Astrocyte of the spinal cord (primary cell): ENCODE measurements around the gene ZNF12.

Source experiments
- DNase-seq: peaks from one replicate; pipeline ENCODE4 v3.0.0; 2011; ENCODE audit warnings: low read depth, low spot score
- H3K4me3 ChIP-seq: 2 replicates; pipeline ENCODE4 v1.5.1; 2011; ENCODE audit warnings: low read depth, mild to moderate bottlenecking, low read length, moderate library complexity
- in situ Hi-C: cut with HindIII; loops from 2 replicates; pipeline ENCODE4 v1.10.0; 2017; ENCODE audit warnings: low sequenced_read_pairs
- TF ChIP-seq, protein P1 (sequence below): IDR thresholded peaks from 2 replicates; pipeline ENCODE4 v1.5.1; 2012; ENCODE audit warnings: low read depth, mild to moderate bottlenecking, low read length, inconsistent platforms

ZNF12 gene

DNA sequence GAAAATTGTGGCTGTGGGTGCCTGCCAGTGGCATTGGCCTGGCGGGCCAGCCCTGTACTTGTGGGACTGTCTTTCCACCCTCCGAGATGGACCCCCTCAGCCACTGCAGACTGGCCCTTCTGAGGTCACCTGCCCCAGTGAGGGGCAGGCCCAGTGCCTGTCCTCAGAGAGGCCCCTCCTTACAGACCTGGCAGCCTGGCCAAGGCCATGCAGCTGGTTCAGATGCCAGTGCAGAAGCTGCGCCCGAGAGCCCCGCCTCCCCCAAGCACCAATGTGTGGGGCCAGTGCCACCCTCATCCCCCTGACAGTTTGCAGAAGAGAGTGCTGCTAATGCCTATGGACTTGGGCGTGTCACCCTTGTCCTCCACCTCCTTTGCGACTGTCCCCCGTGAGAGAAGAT is 59.7 kb downstream of the ZNF12 start:
- no peak overlapping the region for H3K4me3 ChIP-seq
- TF ChIP-seq, protein P1, sequence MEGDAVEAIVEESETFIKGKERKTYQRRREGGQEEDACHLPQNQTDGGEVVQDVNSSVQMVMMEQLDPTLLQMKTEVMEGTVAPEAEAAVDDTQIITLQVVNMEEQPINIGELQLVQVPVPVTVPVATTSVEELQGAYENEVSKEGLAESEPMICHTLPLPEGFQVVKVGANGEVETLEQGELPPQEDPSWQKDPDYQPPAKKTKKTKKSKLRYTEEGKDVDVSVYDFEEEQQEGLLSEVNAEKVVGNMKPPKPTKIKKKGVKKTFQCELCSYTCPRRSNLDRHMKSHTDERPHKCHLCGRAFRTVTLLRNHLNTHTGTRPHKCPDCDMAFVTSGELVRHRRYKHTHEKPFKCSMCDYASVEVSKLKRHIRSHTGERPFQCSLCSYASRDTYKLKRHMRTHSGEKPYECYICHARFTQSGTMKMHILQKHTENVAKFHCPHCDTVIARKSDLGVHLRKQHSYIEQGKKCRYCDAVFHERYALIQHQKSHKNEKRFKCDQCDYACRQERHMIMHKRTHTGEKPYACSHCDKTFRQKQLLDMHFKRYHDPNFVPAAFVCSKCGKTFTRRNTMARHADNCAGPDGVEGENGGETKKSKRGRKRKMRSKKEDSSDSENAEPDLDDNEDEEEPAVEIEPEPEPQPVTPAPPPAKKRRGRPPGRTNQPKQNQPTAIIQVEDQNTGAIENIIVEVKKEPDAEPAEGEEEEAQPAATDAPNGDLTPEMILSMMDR, result no peak
- in situ Hi-C loops, result no loop called here
- DNase-seq, result no peak

DNA sequence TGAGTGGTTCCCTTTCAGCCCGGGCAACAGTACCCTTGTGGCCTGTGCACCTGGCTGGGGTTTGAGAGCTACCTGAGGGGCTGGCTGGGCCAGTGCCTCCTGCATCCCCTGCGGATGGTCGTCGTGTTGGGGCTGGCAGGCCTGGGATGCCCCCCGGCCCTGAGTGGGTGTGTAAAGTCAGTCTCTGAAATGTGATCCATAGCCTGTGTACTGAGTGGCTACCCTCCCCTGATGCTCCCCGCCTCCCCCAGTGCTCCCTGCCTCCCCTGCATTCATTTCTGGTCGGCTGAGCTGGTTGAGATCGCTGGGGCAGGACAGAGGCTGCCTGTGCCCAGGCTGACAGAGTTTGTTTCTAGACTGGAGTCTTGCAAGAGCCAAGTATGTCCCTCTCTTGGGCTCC is 60.3 kb downstream of the ZNF12 start:
- TF ChIP-seq, protein P1, result no peak
- no peak overlapping the region for H3K4me3 ChIP-seq
- DNase-seq, result no peak
- in situ Hi-C loops, result no loop called here

DNA sequence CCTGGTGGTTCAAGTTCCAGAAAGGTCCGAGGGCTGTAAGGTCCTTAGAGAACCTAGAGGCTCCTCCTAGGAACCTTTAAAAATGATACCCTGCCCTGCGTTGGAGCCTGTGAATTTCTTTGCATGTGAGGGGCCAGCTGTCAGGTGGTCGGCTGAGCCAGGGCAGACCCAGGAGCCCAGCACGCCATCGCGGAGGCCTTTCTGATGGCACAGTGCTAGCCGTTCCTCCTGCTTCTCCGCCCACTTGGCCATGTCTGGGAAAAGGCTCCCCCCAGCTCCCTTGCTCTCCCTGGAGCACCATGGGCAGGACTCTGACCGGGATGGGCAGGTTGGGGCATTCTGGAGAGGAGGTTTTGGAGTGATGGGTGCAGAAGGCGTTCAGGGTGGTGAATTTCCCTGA is 62.0 kb downstream of the ZNF12 start:
- in situ Hi-C loops, result no loop called here
- H3K4me3 ChIP-seq, result no peak overlapping the region
- DNase-seq, result no peak
- TF ChIP-seq, protein P1, result no peak

DNA sequence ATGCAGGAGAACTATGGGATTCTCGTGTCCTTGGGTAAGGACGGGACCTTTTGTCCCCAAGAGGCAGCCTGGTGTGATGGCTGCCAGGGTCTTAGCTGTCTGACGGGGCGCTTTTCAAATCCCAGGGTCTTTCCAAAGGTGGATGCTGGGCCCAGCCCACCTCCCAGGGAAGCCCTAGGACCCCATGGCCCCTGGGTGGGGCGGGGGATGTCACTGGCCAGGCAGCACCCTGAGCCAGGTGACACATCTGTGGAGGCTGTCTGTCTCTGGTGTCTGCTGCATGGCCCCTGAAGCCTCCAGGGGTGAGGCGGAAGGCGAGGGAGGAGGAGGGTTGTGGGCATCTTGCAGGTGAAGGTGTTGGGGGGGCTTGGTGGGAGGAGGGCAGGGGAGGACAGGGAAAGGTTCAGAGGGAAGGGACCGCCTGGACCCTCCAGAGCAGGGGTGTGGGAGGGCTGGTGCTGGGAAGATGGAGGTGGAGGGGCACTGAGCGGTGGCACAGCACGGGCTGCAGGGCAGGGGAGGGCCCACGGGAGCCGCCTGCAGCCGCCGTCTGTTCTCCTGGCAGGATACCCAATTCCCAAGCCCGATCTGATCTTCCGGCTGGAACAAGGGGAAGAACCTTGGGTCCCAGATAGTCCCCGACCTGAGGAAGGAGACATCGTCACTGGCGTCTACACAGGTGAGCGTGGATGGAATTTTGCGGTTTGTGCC is 62.7 kb downstream of the ZNF12 start:
- no peak for DNase-seq
- TF ChIP-seq, protein P1, result no peak
- in situ Hi-C loops, result no loop called here
- H3K4me3 ChIP-seq, result no peak overlapping the region

DNA sequence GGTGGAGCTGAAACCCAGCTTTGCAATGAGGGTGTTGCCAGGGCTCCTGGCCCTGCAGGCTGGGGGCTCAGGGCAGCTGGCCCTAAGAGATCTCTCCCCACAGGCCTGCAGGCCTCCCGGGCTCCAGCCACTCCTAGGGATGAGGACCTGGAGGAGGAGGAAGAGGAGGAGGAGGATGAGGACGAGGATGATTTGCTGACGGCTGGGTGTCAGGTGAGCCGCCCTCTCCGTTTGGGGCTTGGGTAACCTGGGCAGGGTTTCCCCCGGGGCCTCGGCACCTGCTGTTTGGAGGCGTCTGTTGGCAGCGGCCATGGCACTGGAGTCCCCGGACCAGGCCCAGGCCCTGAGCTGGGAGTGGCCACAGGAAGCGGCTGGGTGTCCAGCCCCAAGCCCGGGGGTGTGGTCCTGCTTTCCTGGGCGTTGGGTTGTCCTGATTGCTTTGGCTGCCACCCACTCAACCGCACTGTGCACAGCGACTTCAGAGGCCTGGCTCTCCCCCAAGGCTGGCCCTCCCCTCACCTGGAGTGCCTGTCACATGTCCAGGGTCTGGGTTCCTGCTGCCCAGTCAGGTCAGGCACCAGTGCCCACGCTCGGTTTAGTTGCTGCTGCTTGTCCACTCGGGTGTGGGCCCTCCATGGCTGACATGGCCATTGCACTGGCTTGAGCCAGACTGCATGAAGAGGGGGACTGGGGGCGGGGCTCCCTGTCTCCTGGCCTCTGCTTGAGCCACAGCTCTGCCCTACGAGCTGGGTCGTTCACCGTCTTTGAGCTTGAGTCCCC is 63.7 kb downstream of the ZNF12 start:
- no peak overlapping the region for H3K4me3 ChIP-seq
- in situ Hi-C loops, result no loop called here
- DNase-seq, result no peak
- TF ChIP-seq, protein P1, result no peak

DNA sequence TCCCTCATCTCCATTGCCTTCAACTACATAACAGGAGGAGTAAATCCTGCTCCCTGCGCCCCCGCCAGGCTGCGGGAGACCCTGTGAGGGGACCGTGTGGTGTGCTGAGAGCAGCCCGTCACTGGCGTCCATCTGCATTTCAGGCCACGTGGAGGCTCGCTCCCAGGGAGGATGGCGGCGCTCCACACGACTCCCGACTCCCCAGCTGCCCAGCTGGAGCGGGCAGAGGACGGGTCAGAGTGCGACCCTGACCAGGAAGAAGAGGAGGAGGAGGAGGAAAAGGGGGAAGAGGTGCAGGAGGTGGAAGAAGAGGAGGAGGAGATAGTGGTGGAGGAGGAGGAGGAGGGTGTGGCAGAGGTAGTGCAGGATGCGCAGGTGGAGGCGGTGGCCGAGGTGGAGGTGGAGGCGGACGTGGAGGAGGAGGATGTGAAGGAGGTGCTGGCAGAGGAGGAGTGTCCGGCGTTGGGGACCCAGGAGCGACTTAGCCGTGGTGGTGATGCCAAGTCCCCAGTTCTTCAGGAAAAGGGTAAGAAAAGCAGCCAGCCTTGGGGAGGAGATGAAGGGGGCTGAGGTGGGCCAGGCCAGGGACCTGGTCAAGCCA is 64.4 kb downstream of the ZNF12 start:
- TF ChIP-seq, protein P1, result no peak
- no peak for DNase-seq
- H3K4me3 ChIP-seq, result no peak overlapping the region
- in situ Hi-C loops, result no loop called here
